Ureter (tissue), 1 donor: ENCODE data around the gene PREPL. TPM values are rescaled to one million over a fixed set of nuclear protein-coding genes. Genes with fewer than 3 reads are reported as not detected.
"Not testable (repeated sequence)": the region's sequence is repeated elsewhere in the genome, so short reads cannot be mapped to it uniquely, and the experiment has no call there.

Experiments used
- DNase-seq: peaks from one replicate; pipeline ENCODE4 v3.0.0-alpha.2; 2020; ENCODE audit warnings: low spot score
- total RNA-seq: library from RNA; stranded (reverse); gene quantifications from one replicate; pipeline ENCODE4 v1.2.4, GENCODE V29; 2023
- donor health status: DM: yes; HTN: yes; CAD: no.

PREPL gene
- 72.2 TPM for total RNA-seq

GRCh38 chr2:44361330-44362206 is at the start of gene PREPL, which contains the start of gene CAMKMT:
PREPL (minus strand) TSS chr2:44361494; CDS start chr2:44346342, 15,152 bp downstream.
CAMKMT (plus strand) TSS chr2:44361947.
- peak; percentile 99 for DNase-seq

GRCh38 chr2:44398243-44398897 is 37.1 kb upstream of the PREPL start:
- DNase-seq: no peak

GRCh38 chr2:44397447-44398175 is 36.3 kb upstream of the PREPL start:
- no peak for DNase-seq

- no peak for DNase-seq
These were observed 31.1 kb upstream of the PREPL start for GRCh38 chr2:44392338-44392943.

- DNase-seq: no peak
These were observed 28.6 kb upstream of the PREPL start for GRCh38 chr2:44389895-44390294.

GRCh38 chr2:44388877-44389276 is 27.6 kb upstream of the PREPL start:
- no peak for DNase-seq

GRCh38 chr2:44385226-44385625 is 23.9 kb upstream of the PREPL start:
- not testable (repeated sequence) for DNase-seq

- no peak for DNase-seq
These were observed 16.2 kb upstream of the PREPL start for GRCh38 chr2:44377486-44377885.

GRCh38 chr2:44372246-44372645 is 11.0 kb upstream of the PREPL start:
- no peak for DNase-seq

- DNase-seq: no peak
These were observed 10.2 kb upstream of the PREPL start for GRCh38 chr2:44371445-44371844.

GRCh38 chr2:44369392-44369791 is 8.1 kb upstream of the PREPL start:
- no peak for DNase-seq

GRCh38 chr2:44367591-44367990 is 6.3 kb upstream of the PREPL start:
- DNase-seq: no peak

GRCh38 chr2:44364604-44365003 is 3.3 kb upstream of the PREPL start:
- DNase-seq: no peak

GRCh38 chr2:44362207-44363015 is 1.1 kb upstream of the PREPL start:
- DNase-seq: peak; percentile 47

GRCh38 chr2:44360749-44361329 is 455 bp downstream of the PREPL start:
- no peak for DNase-seq

- no peak for DNase-seq
These were observed 2.8 kb downstream of the PREPL start for GRCh38 chr2:44358503-44358902.

GRCh38 chr2:44354761-44355160 is 6.5 kb downstream of the PREPL start:
- no peak for DNase-seq

GRCh38 chr2:44352510-44352909 is 8.8 kb downstream of the PREPL start:
- no peak for DNase-seq

GRCh38 chr2:44351676-44352075 is 9.6 kb downstream of the PREPL start:
- DNase-seq: no peak

- DNase-seq: no peak
These were observed 10.2 kb downstream of the PREPL start for GRCh38 chr2:44351088-44351487.

- no peak for DNase-seq
These were observed 11.8 kb downstream of the PREPL start for GRCh38 chr2:44349506-44349905.
